Sciatic nerve (tissue), 2 donors: ENCODE measurements around the gene SNRNP25. TPM values are rescaled to one million over a fixed set of nuclear protein-coding genes. Genes with fewer than 3 reads are reported as not detected.

Source experiments
- ATAC-seq: fragments of 200-7000 bp; cut with Tn5 transposase; one replicate; pipeline ENCODE4 v1.9.1; 2020; ENCODE audit warnings: mild to moderate bottlenecking, moderate library complexity
- DNase-seq: peaks from one replicate; pipeline ENCODE4 v3.0.0-alpha.2; 2020; ENCODE audit warnings: low spot score
- intact Hi-C: fragments of 100-400 bp; cut with DNase I; formaldehyde crosslinking; loops from one replicate; pipeline ENCODE4 v1.14.2; 2022
- microRNA-seq: library from miRNA; unstranded; fragments of <30 nt; microRNA quantifications from one replicate; pipeline ENCODE4 v1.2.0, GENCODE V29; 2020
- total RNA-seq: library from RNA; stranded (reverse); fragmentation: NEBNext Ultra II Directional; extraction: Animal tissue kit (Norgen Biotek cat#: 25700); gene quantifications from one replicate; pipeline ENCODE4 v1.2.1, GENCODE V29; 2021
- donor health status: DM: no; HTN: no; CAD: no.
- donor health status: DM: no; HTN: no; CAD: no.

SNRNP25 gene
- total RNA-seq, 1 donor from 2014 or later, result 8.7 TPM

DNA sequence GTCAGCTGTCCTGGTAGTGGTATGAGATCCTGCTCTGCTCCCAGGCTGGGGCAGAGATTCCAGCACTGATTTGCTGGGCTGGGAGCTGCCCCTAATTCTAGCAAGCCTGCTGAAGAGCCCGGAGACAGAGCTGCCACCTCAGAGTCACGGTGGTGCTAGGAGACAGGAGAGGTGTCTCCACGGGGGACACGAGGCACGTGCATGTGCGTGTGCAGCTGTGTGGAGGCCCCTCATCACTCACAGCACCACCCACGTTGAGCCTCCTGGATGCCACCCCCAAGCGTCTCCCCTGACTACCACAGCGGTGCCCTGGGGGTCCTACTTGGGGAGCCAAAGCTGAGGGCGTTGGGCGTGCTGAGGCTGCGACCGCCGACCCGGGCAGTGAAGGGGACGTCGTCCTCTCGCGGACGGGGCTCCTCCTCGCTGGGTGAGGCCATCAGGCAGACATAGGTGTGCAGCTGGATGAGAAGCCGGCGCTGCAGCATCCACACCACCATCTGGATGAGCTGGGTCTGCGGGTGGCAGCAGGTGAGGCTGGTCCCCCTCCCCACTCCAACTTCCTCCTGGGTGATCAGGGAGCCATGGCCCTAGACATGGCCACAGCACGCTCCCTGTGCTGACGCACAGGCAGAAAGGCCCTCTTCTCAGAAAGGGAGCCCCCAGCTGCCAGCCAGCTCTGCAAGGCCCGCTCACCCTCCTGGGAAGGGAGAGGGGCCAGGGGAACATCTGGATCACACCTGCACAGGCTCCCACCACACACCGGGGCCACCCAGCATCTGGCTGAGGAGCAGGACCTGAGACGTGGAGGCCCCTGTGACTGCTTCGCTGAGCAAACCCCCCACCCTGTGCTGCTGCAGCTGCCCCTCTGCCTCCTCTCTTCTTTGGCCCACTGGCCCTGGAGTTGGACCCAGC, 36.0 kb downstream of the SNRNP25 start:
- DNase-seq, result no peak
- ATAC-seq, result no peak
- intact Hi-C loops, result no loop called here

GRCh38 chr16:91484-91883, 37.9 kb downstream of the SNRNP25 start:
- ATAC-seq, result peak; percentile 37
- intact Hi-C loops, result no loop called here
- no peak for DNase-seq

GRCh38 chr16:92431-93339, 39.1 kb downstream of the SNRNP25 start:
- ATAC-seq, result no peak
- intact Hi-C loops, result no loop called here

DNA sequence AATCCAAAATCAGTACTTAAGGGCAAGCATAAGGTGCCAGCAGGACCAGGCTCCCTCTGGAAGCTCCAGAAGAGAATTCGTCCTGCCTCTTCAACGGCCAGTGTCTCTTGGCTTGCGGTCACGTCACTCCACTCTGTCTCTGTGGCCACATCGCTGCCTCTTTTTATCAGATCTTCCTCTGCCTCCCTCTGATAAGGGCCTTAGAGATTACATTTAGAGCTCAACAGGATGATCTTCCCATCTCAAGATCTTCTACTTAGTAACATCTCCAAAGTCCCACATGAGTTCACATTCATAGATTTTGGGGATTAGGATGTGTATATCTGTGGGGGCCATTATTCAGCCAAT, 41.3 kb downstream of the SNRNP25 start:
- ATAC-seq (no peak), DNase-seq (no peak)
- intact Hi-C loops, result no loop called here

More at GRCh38 chr16:92431-93339, 39.1 kb downstream of the SNRNP25 start:
- DNase-seq, result no peak

GRCh38 chr16:96935-97381, 43.3 kb downstream of the SNRNP25 start:
- DNase-seq (peak; percentile 93), ATAC-seq (peak; percentile 88)
- intact Hi-C loops, result loop anchor here (2.0 kb wide), 1 partner anchor 32 kb away; no protein-coding TSS in a partner anchor

DNA sequence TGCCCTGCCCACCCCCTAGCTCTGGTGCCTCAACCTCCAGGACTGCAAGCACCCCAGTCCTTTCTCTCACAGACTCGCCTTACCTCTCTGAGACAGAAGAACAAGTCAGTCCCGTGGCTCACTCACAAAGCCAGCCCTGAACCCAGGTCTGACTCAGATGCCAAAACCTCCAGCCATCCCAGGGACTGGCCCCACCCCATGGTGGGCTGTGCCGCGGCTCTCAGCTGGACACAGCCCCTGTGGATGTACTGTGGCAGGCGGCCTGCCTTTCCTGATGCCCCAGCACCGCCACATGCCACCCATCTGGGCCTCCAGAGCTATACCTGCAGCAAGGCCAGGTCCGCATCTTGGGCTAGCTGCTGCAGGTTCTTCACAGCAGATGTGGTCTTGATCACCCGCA, 44.2 kb downstream of the SNRNP25 start:
- intact Hi-C loops, result loop anchor here (2.0 kb wide), 1 partner anchor 33 kb away; no protein-coding TSS in a partner anchor
- no peak for ATAC-seq
- no peak for DNase-seq

DNA sequence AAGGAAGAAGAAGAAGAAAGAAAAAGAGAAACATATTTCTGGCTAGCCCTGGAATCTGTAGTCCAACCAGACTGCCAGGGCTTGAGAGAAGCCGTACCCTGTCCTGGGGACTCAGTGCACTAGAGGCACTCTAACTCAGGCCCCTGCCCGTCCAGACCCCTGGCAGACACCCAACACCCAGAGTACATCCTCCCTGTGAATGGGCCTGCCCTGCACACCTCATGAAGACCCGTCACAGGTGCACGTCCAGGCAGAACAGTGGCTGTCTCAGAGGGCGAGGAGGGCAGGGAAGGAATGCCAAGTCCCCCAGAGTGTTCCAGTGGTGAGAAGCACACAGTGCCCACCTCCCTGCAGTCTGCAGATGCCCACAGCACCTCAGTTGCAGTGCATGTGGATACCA, 47.4 kb downstream of the SNRNP25 start:
- intact Hi-C loops, result no loop called here
- ATAC-seq, result no peak
- no peak for DNase-seq

GRCh38 chr16:101586-101985, 48.0 kb downstream of the SNRNP25 start:
- no peak for DNase-seq
- intact Hi-C loops, result no loop called here
- peak; percentile 0 for ATAC-seq

DNA sequence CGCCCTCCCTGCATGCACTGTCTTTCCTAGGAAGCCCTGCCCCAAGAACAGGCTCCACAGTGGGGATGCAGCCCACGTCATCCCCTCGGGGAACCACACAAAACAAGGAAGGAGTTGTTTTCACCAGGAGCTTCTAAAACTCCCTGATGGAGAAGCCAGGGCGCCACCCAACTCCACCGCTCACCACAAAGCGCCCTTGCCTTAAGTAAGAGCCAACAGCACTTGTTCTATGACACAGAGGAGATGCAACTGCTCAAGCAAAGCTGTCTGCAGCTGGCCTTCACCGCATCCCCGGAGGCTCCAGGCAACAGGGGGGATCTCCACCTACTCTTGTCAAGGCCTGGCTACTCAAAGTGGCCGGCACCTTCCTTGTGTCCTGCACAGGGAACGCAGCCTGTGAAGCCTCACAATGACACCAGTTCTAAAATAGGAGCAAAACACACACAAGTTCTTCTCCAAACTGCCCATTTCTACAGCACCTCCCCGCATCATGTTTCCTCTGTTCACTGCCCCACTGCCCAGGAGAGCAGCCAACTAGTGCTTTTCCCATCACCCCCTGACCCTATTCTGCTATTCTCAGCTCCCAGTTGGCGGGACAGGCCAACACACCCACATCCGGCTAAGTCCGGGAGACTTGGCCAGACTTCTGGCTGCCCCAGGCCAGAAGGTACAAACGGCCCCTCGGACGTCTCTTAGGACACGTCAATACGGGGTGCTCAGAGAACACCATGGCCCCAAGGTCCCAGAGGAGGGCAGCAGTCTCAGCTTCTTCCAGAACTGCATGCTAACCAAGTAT, 48.6 kb downstream of the SNRNP25 start:
- intact Hi-C loops, result no loop called here
- DNase-seq (no peak), ATAC-seq (peak; percentile 86)

DNA sequence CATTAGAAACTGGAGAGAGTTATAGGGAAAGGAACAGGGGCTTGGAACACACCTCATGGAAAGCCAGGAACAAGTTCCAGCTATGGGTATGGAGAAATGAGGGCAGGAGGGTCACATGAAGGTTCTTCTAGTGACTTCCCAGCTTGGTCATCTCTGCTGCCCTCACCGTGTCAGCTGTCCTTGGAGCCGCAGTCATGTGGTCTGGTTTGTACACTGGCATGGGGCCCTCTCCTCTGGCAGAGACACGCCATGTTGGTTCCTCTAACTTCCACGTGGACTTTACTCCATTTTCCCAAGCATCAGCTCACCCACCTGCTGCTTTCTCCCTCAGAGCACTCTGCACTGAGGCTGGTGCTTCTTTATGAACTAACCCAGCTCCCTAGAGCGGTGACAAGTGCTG, 50.7 kb downstream of the SNRNP25 start:
- ATAC-seq, result no peak
- intact Hi-C loops, result no loop called here
- no peak for DNase-seq

- intact Hi-C loops, result no loop called here
- ATAC-seq, result no peak
Observed at GRCh38 chr16:104928-105327, 51.3 kb downstream of the SNRNP25 start.

GRCh38 chr16:105521-105920, 51.9 kb downstream of the SNRNP25 start:
- DNase-seq (no peak), ATAC-seq (no peak)
- intact Hi-C loops, result no loop called here

More at GRCh38 chr16:104928-105327, 51.3 kb downstream of the SNRNP25 start:
- DNase-seq, result no peak

DNA sequence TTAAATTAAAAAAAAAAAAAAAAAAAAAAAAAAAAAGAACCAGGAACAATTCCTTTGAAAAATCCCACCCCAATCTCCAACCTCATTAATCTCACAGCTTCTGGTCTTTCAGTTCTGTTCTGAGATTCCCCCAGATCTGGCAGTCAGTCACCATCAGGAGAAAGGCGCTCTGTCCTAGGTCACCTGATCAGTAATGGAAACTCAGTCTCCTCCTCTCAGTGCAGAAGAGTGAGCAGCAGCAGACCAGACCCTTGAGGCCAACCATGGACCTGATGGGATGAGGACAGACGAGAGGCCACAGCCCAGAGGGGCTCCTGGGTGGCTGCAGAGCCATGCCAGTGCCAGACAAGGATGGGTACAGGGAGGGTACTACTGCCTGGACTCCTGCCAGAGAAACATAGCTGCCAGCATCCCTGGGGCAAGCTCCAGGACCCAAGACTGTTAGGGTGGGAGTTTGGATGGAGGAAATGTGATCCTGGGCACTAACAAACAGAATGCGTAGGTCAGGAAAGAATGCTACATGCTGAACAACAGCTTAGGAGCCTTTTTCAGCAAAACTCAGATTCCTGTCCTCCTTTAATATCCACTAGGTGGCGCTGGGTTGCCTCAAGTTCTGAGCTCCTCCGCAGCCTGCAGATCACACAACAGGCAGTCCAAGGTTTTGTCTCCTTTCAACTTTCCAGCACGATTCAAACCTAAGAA, 53.1 kb downstream of the SNRNP25 start:
- DNase-seq, result no peak

More for the DNA sequence above, 53.1 kb downstream of the SNRNP25 start:
- intact Hi-C loops, result loop anchor here (2.0 kb wide), 1 partner anchor 74 kb away; the partner anchor contains the start of gene HBQ1
- peak; percentile 25 for ATAC-seq

Small RNAs within 50 kb of the gene (microRNA-seq; reads per million reads assigned to microRNA genes)
- gene MIR6859-4, result not detected

Other genes starting within 250 kb of the SNRNP25 start
- gene POLR3K, start 220 bp upstream of the SNRNP25 start, total RNA-seq, result 7.1 TPM
- 116 TPM for gene RHBDF1, start 18.8 kb downstream of the SNRNP25 start, total RNA-seq
- gene MPG, start 24.4 kb downstream of the SNRNP25 start, total RNA-seq, result 35.0 TPM
- gene NPRL3, start 84.8 kb downstream of the SNRNP25 start, total RNA-seq, result 45.7 TPM
- not detected for gene HBZ, start 98.8 kb downstream of the SNRNP25 start, total RNA-seq
- 10.4 TPM for gene HBM, start 112.2 kb downstream of the SNRNP25 start, total RNA-seq
- gene HBA2, start 119.0 kb downstream of the SNRNP25 start, total RNA-seq, result 11,939 TPM
- gene HBA1, start 122.9 kb downstream of the SNRNP25 start, total RNA-seq, result 11,060 TPM
- 3.2 TPM for gene HBQ1, start 126.6 kb downstream of the SNRNP25 start, total RNA-seq
- gene LUC7L, start 175.6 kb downstream of the SNRNP25 start, total RNA-seq, result 102 TPM
- gene FAM234A, start 181.0 kb downstream of the SNRNP25 start, total RNA-seq, result 129 TPM
- 48.9 TPM for gene RGS11, start 222.1 kb downstream of the SNRNP25 start, total RNA-seq
- gene ARHGDIG, start 226.8 kb downstream of the SNRNP25 start, total RNA-seq, result 0.94 TPM
- 0.85 TPM for gene PDIA2, start 229.3 kb downstream of the SNRNP25 start, total RNA-seq